Brain microvascular endothelial cell (primary cell): ENCODE results near the gene MAML3.

Experiments used
- DNase-seq: peaks from one replicate; pipeline ENCODE4 v3.0.0-alpha.2; 2020
- H3K27ac ChIP-seq: fragments of 250-450 bp; sonication (Bioruptor Pico); 2 replicates; pipeline ENCODE4 v1.5.1; 2020; ENCODE audit warnings: mild to moderate bottlenecking, moderate library complexity
- H3K27me3 ChIP-seq: fragments of 250-450 bp; sonication (Bioruptor Pico); replicated peaks from 2 replicates; pipeline ENCODE4 v1.5.1; 2020; ENCODE audit warnings: mild to moderate bottlenecking
- H3K36me3 ChIP-seq: fragments of 250-450 bp; sonication (Bioruptor Pico); replicated peaks from 2 replicates; pipeline ENCODE4 v1.5.1; 2020; ENCODE audit warnings: mild to moderate bottlenecking
- H3K4me3 ChIP-seq: 2 replicates; pipeline ENCODE4 v1.5.1; 2011; ENCODE audit warnings: low read depth, mild to moderate bottlenecking, control low read depth, low read length, moderate library complexity
- in situ Hi-C: cut with HindIII; loops from 2 replicates; pipeline ENCODE4 v1.10.0; 2017; ENCODE audit warnings: low sequenced_read_pairs, low pct_ligation_motif_present
- TF ChIP-seq, protein P1 (sequence below): IDR thresholded peaks from 2 replicates; pipeline ENCODE4 v1.5.1; 2011; ENCODE audit warnings: low read depth, mild to moderate bottlenecking, moderate library complexity, low read length, control low read depth, inconsistent platforms; ENCODE audit errors: missing control alignments

Gene MAML3

DNA sequence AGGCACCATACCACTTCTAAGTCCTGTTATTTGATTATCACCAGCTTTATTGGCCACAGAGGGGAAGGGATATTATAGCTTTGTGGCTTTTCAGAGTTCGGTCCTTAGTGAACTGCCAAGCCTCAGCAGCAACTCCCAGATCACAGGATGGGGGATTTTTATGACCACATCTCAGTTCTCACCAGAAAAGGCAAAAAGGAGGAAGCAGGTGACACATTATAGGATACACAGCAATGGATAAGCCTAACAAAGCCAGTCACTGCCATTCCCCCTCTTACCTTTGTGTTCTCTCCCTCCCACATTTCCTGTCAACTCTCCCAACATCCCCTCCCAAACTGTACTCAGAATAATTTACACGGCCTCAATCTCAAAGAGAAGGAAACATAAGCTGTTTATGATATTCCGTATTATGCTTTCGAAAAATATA, 345.6 kb downstream of the MAML3 start:
- TF ChIP-seq, protein P1, sequence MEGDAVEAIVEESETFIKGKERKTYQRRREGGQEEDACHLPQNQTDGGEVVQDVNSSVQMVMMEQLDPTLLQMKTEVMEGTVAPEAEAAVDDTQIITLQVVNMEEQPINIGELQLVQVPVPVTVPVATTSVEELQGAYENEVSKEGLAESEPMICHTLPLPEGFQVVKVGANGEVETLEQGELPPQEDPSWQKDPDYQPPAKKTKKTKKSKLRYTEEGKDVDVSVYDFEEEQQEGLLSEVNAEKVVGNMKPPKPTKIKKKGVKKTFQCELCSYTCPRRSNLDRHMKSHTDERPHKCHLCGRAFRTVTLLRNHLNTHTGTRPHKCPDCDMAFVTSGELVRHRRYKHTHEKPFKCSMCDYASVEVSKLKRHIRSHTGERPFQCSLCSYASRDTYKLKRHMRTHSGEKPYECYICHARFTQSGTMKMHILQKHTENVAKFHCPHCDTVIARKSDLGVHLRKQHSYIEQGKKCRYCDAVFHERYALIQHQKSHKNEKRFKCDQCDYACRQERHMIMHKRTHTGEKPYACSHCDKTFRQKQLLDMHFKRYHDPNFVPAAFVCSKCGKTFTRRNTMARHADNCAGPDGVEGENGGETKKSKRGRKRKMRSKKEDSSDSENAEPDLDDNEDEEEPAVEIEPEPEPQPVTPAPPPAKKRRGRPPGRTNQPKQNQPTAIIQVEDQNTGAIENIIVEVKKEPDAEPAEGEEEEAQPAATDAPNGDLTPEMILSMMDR, result no peak
- DNase-seq, result no peak
- H3K36me3 ChIP-seq, result no peaks in the 10 kb centered on the region
- no peak overlapping the region for H3K27ac ChIP-seq
- no peak overlapping the region for H3K4me3 ChIP-seq
- in situ Hi-C loops, result no loop called here
- H3K27me3 ChIP-seq, result no peaks in the 10 kb centered on the region

- Histone ChIP-seq H3K27ac (no peak overlapping the region), H3K27me3 (no peaks in the 10 kb centered on the region), H3K36me3 (no peaks in the 10 kb centered on the region), H3K4me3 (no peak overlapping the region)
- in situ Hi-C loops, result no loop called here
- TF ChIP-seq, protein P1, result no peak
- no peak for DNase-seq
Observed at GRCh38 chr4:139807483-139807882, 346.5 kb downstream of the MAML3 start.

- H3K36me3 ChIP-seq, result no peaks in the 10 kb centered on the region
- no peak overlapping the region for H3K27ac ChIP-seq
- no peaks in the 10 kb centered on the region for H3K27me3 ChIP-seq
- TF ChIP-seq, protein P1, result no peak
- in situ Hi-C loops, result no loop called here
- no peak for DNase-seq
- no peak overlapping the region for H3K4me3 ChIP-seq
Observed at GRCh38 chr4:139806929-139807328, 347.1 kb downstream of the MAML3 start.

- Histone ChIP-seq H3K27me3 (no peaks in the 10 kb centered on the region), H3K27ac (no peak overlapping the region), H3K36me3 (no peaks in the 10 kb centered on the region), H3K4me3 (no peak overlapping the region)
- DNase-seq, result no peak
- TF ChIP-seq, protein P1, result no peak
- in situ Hi-C loops, result no loop called here
Observed at GRCh38 chr4:139802931-139803330, 351.1 kb downstream of the MAML3 start.

DNA sequence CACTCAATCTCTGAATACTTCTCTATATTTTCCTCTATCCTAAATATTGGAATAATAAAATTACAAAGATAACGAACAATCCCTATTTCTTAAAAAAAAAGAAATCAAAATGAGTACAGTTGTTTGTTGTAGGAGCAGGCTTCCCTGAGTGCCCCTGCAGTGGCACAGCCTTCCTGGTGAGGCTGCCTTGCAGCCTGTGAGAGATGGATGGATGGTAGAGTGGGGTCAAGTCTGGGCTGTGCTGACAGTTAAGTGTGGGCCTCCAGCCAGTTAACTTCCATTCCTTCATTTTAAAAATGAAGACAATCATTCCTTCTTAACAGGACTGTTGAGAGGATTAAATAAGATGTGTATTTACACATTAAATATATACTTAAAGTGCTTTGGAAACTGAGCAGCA, 351.5 kb downstream of the MAML3 start:
- H3K27me3 ChIP-seq, result no peaks in the 10 kb centered on the region
- no peak for DNase-seq
- H3K36me3 ChIP-seq, result no peaks in the 10 kb centered on the region
- H3K4me3 ChIP-seq, result no peak overlapping the region
- TF ChIP-seq, protein P1, result no peak
- in situ Hi-C loops, result no loop called here
- no peak overlapping the region for H3K27ac ChIP-seq

DNA sequence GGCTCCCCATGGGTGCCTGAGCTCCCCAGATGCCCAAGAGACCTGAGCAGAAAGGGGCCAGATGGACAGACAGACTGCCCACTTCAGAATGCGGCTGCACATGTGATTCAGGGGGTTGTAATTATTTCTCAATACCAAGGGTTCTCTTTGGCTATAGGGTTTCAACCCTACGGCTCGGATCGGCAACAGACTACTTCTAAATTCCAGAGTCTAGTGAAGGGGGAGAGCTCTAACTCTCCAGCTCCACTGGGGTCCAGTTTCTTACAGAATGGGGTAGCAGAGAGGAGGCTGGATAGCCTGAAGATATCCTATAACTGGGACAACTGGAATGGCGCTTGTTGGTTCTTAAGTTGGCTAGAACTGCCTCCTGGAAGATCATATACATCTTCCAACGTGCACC, 352.1 kb downstream of the MAML3 start:
- in situ Hi-C loops, result no loop called here
- no peaks in the 10 kb centered on the region for H3K36me3 ChIP-seq
- TF ChIP-seq, protein P1, result no peak
- H3K27ac ChIP-seq, result no peak overlapping the region
- H3K4me3 ChIP-seq, result no peak overlapping the region
- no peak for DNase-seq
- H3K27me3 ChIP-seq, result no peaks in the 10 kb centered on the region
